Body of pancreas (tissue), 4 donors: ENCODE results near the gene GIPC2.

ENCODE experiments used
- CTCF ChIP-seq, 7 experiments: fragments of 450-650 bp in 4 of 7; fragments of 200-600 bp in 3 of 7; sonication (generic) in 3 of 7; IDR thresholded peaks; one replicate each; pipeline ENCODE4 v1.5.1; 2016 to 2019; ENCODE audit warnings: antibody characterized with exemption in 7 of 7
- POLR2A ChIP-seq, 3 donors: fragments of 450-650 bp; IDR thresholded peaks; one replicate each; pipeline ENCODE4 v1.6.1; 2016; ENCODE audit warnings: antibody characterized with exemption in 3 of 3, mild to moderate bottlenecking in 2 of 3

GRCh38 chr1:78156805-78157521, 111.2 kb downstream of the GIPC2 start:
- TF ChIP-seq CTCF (IDR thresholded peaks at IDR 0.05), result no peak
- no peak for TF ChIP-seq POLR2A (IDR thresholded peaks at IDR 0.05)
